Heart left ventricle (tissue), 16 donors: ENCODE results near the gene CACNB4. TPM values are rescaled to one million over a fixed set of nuclear protein-coding genes. Genes with fewer than 3 reads are reported as not detected.
A peak's percentile ranks its signal among the peaks of the same experiment; 100 is the strongest.

Experiments
- ATAC-seq, 4 donors: fragments of 200-7000 bp; cut with Tn5 transposase; one replicate each; pipeline ENCODE4 v1.9.1; 2020 to 2022; ENCODE audit warnings: moderate library complexity in 4 of 4, mild to moderate bottlenecking in 3 of 4, moderate number of reproducible peaks in 1 of 4
- DNase-seq, 5 donors: peaks; one replicate each; pipeline ENCODE4 v3.0.0-alpha.2; 2020
- H3K27ac ChIP-seq, 12 donors: fragments of 200-600 bp; sonication (generic) in 4 of 12; one replicate each; pipeline versions ENCODE4 v1.5.0 to v1.8.0; 2016 to 2022; ENCODE audit warnings: mild to moderate bottlenecking in 2 of 12
- H3K27me3 ChIP-seq, 9 donors: fragments of 200-600 bp; sonication (generic) in 2 of 9; one replicate each; pipeline versions ENCODE4 v1.5.1 to v1.8.0; 2016 to 2022; ENCODE audit warnings: mild to moderate bottlenecking in 3 of 9
- H3K36me3 ChIP-seq, 9 donors: fragments of 200-600 bp; sonication (generic) in 2 of 9; one replicate each; pipeline versions ENCODE4 v1.5.0 to v1.8.0; 2018 to 2022; ENCODE audit warnings: mild to moderate bottlenecking in 2 of 9
- H3K4me1 ChIP-seq, 12 donors: fragments of 200-600 bp; sonication (generic) in 4 of 12; one replicate each; pipeline versions ENCODE4 v1.5.0 to v1.8.0; 2016 to 2022; ENCODE audit warnings: mild to moderate bottlenecking in 3 of 12
- H3K4me3 ChIP-seq, 12 donors: fragments of 200-600 bp; sonication (generic) in 4 of 12; one replicate each; pipeline versions ENCODE4 v1.5.0 to v1.8.0; 2017 to 2022; ENCODE audit warnings: mild to moderate bottlenecking in 9 of 12, moderate library complexity in 4 of 12
- H3K9me3 ChIP-seq, 12 donors: fragments of 200-600 bp; sonication (generic) in 4 of 12; one replicate each; pipeline versions ENCODE4 v1.5.0 to v1.8.0; 2016 to 2022; ENCODE audit warnings: mild to moderate bottlenecking in 1 of 12
- CTCF ChIP-seq, 12 donors: fragments of 200-600 bp; sonication (generic) in 4 of 12; IDR thresholded peaks; one replicate each; pipeline versions ENCODE4 v1.5.0 to v1.8.0; 2018 to 2022; ENCODE audit warnings: antibody characterized with exemption in 12 of 12, mild to moderate bottlenecking in 5 of 12
- POLR2A ChIP-seq, 2 donors: fragments of 450-650 bp; IDR thresholded peaks; one replicate each; pipeline ENCODE4 v1.6.1; 2017; ENCODE audit warnings: antibody characterized with exemption in 2 of 2, mild to moderate bottlenecking in 2 of 2, moderate library complexity in 2 of 2
- WGBS, 4 donors: extraction: QIAGEN DNeasy Blood & Tissue Kit in 2 of 4; methylation state at CpG; one replicate each; pipeline versions ENCODE4 v1.1.5 to v1.1.7; 2013 to 2018; 5-methylcytosine and 5-hydroxymethylcytosine counted together
- intact Hi-C, 10 donors: fragments of 100-400 bp; cut with DNase I; formaldehyde crosslinking; loops; one replicate each; pipeline versions ENCODE4 v1.11.1 to v1.14.2; 2022
- polyA plus RNA-seq, 2 donors: library from polyadenylated mRNA; stranded (reverse); fragments of 200-250 nt; gene quantifications; one replicate each; pipeline ENCODE4 v1.2.3, GENCODE V29; 2013
- total RNA-seq, 9 donors: library from RNA; depleted of rRNA in 2 of 9; stranded (reverse); fragments of >200 nt in 2 of 9; fragmentation: NEBNext Ultra II Directional in 3 of 9; extraction: Animal tissue kit (Norgen Biotek cat#: 25700) in 3 of 9; gene quantifications; one replicate each; pipeline versions ENCODE4 v1.1.0 to v1.2.4, GENCODE V29; 2016 to 2023
- donor health status: ischemic (EF 13 %, LVEDD 7.1; RV severe dilation, severe dysfunction).
- donor health status: healthy with polysubstance abuse.
- donor health status: DM: no; HTN: yes; CAD: no.
- donor health status: DM: no; HTN: no; CAD: no.
- donor health status: ischemic (EF 25% LVEDD 6.9; RV normal size, moderate dysfunction).
- donor health status: ischemic (EF 25% LVEDD 5.7; RV mildly dilated, moderate dysfunction).
- donor health status: healthy.
- donor health status: DM: yes; HTN: yes; CAD: no.
- donor health status: ischemic (EF 35%, LVEDD 5.7; RV mildly dilated, moderate dysfunction).
- donor health status: nonischemic (EF 11% LVEDD 7.7; RV severe dilation, severe dysfunction).
- donor health status: DM: yes; HTN: yes; CAD: no.
- donor health status: PGD.
- donor health status: ischemic (EF 29% LVEDD 5.4; RV normal size, mild dysfunction).
- donor health status: nonischemic (EF 23%, LVEDD 6.1; RV moderate dilation, normal function).

The CACNB4 gene
- total and polyA plus RNA-seq, 11 donors: 0.03 to 1.5 (median 0.39) TPM

GRCh38 chr2:151983221-151983620 is 115.6 kb downstream of the CACNB4 start:
- Histone ChIP-seq H3K4me3 (no peak overlapping the region), H3K36me3 (no peaks in the 10 kb centered on the region), H3K27ac (no peak overlapping the region), H3K9me3 (no peaks in the 10 kb centered on the region), H3K4me1 (no peaks in the 10 kb centered on the region), H3K27me3 (no peaks in the 10 kb centered on the region)
- 48 to 89% (median 76%) methylated on average over 2 of the region's 2 CpGs for WGBS, 4 donors
- ATAC-seq (no peak), DNase-seq (no peak)
- TF ChIP-seq CTCF (IDR thresholded peaks at IDR 0.05) (no peak), POLR2A (IDR thresholded peaks at IDR 0.05) (no peak)
- intact Hi-C loops: no loop called here

- H3K27me3 ChIP-seq: no peaks in the 10 kb centered on the region
- ATAC-seq (no peak), DNase-seq (no peak)
- H3K4me1 ChIP-seq: no peaks in the 10 kb centered on the region
- H3K9me3 ChIP-seq: no peaks in the 10 kb centered on the region
- H3K36me3 ChIP-seq: no peaks in the 10 kb centered on the region
- WGBS, 4 donors: 85 to 100% (median 94%) methylated on average over 1 of the region's 1 CpG
- H3K27ac ChIP-seq: no peak overlapping the region
- no peak overlapping the region for H3K4me3 ChIP-seq
- TF ChIP-seq POLR2A (IDR thresholded peaks at IDR 0.05): no peak
- no peak for TF ChIP-seq CTCF (IDR thresholded peaks at IDR 0.05)
- intact Hi-C loops: no loop called here
Measured at GRCh38 chr2:151981886-151982285, 117.0 kb downstream of the CACNB4 start.

GRCh38 chr2:151979694-151980093 is 119.2 kb downstream of the CACNB4 start:
- 94 to 95% (median 94%) methylated on average over 3 of the region's 3 CpGs for WGBS, 4 donors
- no peaks in the 10 kb centered on the region for H3K4me1 ChIP-seq
- TF ChIP-seq POLR2A (IDR thresholded peaks at IDR 0.05) (no peak), CTCF (IDR thresholded peaks at IDR 0.05) (no peak)
- no peak overlapping the region for H3K27ac ChIP-seq
- H3K27me3 ChIP-seq: no peaks in the 10 kb centered on the region
- no peaks in the 10 kb centered on the region for H3K9me3 ChIP-seq
- ATAC-seq: no peak
- no peaks in the 10 kb centered on the region for H3K36me3 ChIP-seq
- intact Hi-C loops: loop anchor here in 1 of 10 donors (10.0 kb wide), 1 partner anchor 105 kb away; no protein-coding TSS in a partner anchor
- H3K4me3 ChIP-seq: no peak overlapping the region
- no peak for DNase-seq

GRCh38 chr2:151978709-151979108 is 120.1 kb downstream of the CACNB4 start:
- DNase-seq: peak in 1 of 5 donors; percentile 24
- no peaks in the 10 kb centered on the region for H3K4me1 ChIP-seq
- WGBS, 4 donors: 83 to 87% (median 85%) methylated on average over 7 of the region's 7 CpGs
- H3K4me3 ChIP-seq: no peak overlapping the region
- H3K36me3 ChIP-seq: no peaks in the 10 kb centered on the region
- H3K9me3 ChIP-seq: no peaks in the 10 kb centered on the region
- no peak for ATAC-seq
- no peak overlapping the region for H3K27ac ChIP-seq
- intact Hi-C loops: loop anchor here in 1 of 10 donors (10.0 kb wide), 1 partner anchor 104 kb away; no protein-coding TSS in a partner anchor
- TF ChIP-seq CTCF (IDR thresholded peaks at IDR 0.05) (no peak), POLR2A (IDR thresholded peaks at IDR 0.05) (no peak)
- no peaks in the 10 kb centered on the region for H3K27me3 ChIP-seq
